ENCODE results near the gene BARX1. TPM values are rescaled to one million over a fixed set of nuclear protein-coding genes. Genes with fewer than 3 reads are reported as not detected.
A peak's percentile ranks its signal among the peaks of the same experiment; 100 is the strongest.

Gene BARX1
- total RNA-seq, 1 donor from 2014 or later: not detected

- Histone ChIP-seq H3K27ac (replicated peaks) (no peak overlapping the region), H3K4me1 (no peaks in the 10 kb centered on the region), H3K9me3 (replicated peaks) (no peaks in the 10 kb centered on the region), H3K4me3 (no peak overlapping the region), H3K36me3 (no peaks in the 10 kb centered on the region), H3K27me3 (ENCODE audit: low read depth) (peaks cover 54% of the 10 kb centered on the region)
- no peak for TF ChIP-seq CTCF (IDR thresholded peaks at IDR 0.05; ENCODE audit: borderline replicate concordance)
- intact Hi-C loops (cut with micrococcal nuclease): no loop called here
- no peak for DNase-seq
Observed at GRCh38 chr9:93917121-93917853, 37.9 kb downstream of the BARX1 start.

DNA sequence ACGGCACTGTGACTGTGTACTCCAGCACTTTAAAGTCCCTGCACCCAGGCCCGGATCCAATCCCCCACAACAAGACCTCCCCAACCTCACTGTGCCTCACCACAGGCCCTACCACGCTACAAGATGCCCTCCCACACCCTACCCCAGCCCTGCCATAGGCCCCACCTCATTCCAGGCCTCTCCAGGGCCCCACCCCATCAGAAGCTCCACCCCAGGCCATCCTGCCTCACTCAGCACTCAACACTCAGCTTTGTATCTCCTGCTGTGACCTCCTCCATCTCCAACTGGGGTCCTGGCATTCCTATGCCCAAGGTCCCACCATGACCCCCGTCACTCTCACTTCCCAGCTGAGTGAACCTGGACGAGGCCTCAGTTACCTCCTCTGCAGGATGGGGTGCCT lies 38.8 kb downstream of the BARX1 start:
- Histone ChIP-seq H3K27me3 (ENCODE audit: low read depth) (peaks cover 55% of the 10 kb centered on the region), H3K4me1 (peaks cover 4% of the 10 kb centered on the region), H3K36me3 (no peaks in the 10 kb centered on the region), H3K27ac (replicated peaks) (no peak overlapping the region), H3K9me3 (replicated peaks) (no peaks in the 10 kb centered on the region), H3K4me3 (no peak overlapping the region)
- no peak for TF ChIP-seq CTCF (IDR thresholded peaks at IDR 0.05; ENCODE audit: borderline replicate concordance)
- no peak for DNase-seq
- intact Hi-C loops (cut with micrococcal nuclease): no loop called here

DNA sequence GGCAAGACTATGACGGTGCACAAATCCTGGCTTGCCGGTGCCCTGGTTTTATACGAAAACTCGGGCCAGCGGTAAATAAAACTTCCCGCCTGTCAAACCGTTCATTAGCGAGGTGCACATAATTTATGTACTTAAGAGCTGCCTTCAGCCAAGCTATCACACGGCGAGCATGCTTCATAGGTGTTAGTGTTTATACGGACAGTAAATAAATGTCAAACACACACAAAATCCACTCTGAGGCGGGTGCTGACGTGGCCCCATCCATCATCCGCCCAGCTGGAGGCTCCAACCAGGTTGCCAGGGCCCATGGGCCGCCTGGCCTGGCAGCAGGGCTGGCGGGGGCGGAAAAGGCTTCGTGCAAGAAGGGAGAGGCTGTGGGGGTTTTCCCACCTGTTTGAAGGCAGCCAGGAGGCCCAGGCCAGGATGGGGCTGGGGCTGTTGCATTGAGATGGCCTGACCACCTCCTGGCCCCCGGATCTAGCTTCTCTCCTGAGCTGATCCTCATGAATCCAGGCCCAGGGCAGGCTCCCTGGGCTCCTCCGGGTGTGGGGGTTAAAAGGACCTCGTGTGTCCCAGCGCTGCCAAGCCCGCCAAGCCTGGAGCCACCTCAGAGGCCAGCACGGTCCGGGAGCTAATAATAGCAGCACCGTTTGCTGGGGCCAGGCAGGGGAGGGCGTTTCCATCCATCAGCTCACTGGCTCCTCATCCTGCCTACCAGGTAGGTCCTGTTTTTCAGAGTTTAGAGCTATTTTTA lies 43.2 kb downstream of the BARX1 start:
- DNase-seq: peak; percentile 55
- H3K27ac ChIP-seq (replicated peaks): no peak overlapping the region
- intact Hi-C loops (cut with micrococcal nuclease): no loop called here

DNA sequence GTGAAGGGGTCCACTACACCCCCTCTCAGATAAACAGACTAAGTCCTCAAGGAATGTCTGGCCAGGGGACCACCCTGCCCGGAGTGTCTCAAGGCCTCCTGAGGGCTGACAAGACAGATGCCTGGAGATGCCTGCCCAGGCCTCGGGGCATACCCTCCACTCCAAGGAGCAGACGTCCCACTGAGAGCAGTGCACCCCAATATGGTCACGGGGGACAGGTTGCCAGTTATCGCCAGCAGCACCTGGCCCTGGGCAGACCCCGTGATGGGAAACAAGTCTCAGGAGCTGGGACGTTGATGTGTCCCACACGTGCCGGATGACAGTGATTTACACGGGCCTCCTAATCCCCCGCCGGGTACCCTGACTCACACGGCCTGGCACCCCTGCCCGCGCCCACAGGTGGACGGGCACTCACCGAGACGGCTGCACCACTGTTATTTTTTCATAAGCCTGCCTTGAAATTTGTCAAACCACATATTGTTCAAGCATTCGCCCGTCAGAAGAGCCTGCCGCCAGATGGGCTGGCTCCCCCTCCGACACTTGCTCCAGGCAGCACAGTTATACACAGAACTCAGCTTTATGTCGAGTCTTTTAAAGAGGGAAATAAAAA lies 43.9 kb downstream of the BARX1 start:
- peaks cover 58% of the 10 kb centered on the region for H3K27me3 ChIP-seq (ENCODE audit: low read depth)
- H3K4me3 ChIP-seq: no peak overlapping the region
- H3K36me3 ChIP-seq: no peaks in the 10 kb centered on the region
- intact Hi-C loops (cut with micrococcal nuclease): no loop called here
- no peak for TF ChIP-seq CTCF (IDR thresholded peaks at IDR 0.05; ENCODE audit: borderline replicate concordance)
- H3K27ac ChIP-seq (replicated peaks): no peak overlapping the region
- no peaks in the 10 kb centered on the region for H3K9me3 ChIP-seq (replicated peaks)
- DNase-seq: no peak
- H3K4me1 ChIP-seq: peaks cover 4% of the 10 kb centered on the region

More for the DNA sequence above, 43.2 kb downstream of the BARX1 start:
- Histone ChIP-seq H3K4me1 (peaks cover 4% of the 10 kb centered on the region), H3K4me3 (no peak overlapping the region), H3K9me3 (replicated peaks) (no peaks in the 10 kb centered on the region), H3K36me3 (no peaks in the 10 kb centered on the region), H3K27me3 (ENCODE audit: low read depth) (peaks cover 54% of the 10 kb centered on the region)
- no peak for TF ChIP-seq CTCF (IDR thresholded peaks at IDR 0.05; ENCODE audit: borderline replicate concordance)

GRCh38 chr9:93910598-93910997 lies 44.6 kb downstream of the BARX1 start:
- DNase-seq: no peak

More at GRCh38 chr9:93910598-93910997, 44.6 kb downstream of the BARX1 start:
- TF ChIP-seq CTCF (IDR thresholded peaks at IDR 0.05; ENCODE audit: borderline replicate concordance): no peak
- Histone ChIP-seq H3K36me3 (no peaks in the 10 kb centered on the region), H3K9me3 (replicated peaks) (no peaks in the 10 kb centered on the region), H3K27ac (replicated peaks) (no peak overlapping the region), H3K4me3 (no peak overlapping the region), H3K27me3 (ENCODE audit: low read depth) (peaks cover 58% of the 10 kb centered on the region), H3K4me1 (peaks cover 4% of the 10 kb centered on the region)
- intact Hi-C loops (cut with micrococcal nuclease): no loop called here
